CD14-positive monocyte (primary cell): ENCODE data around the gene SLC35F3. TPM values are rescaled to one million over a fixed set of nuclear protein-coding genes. Genes with fewer than 3 reads are reported as not detected.

Experiments
- DNase-seq, 3 donors: peaks; one replicate each; pipeline ENCODE4 v3.0.0-alpha.2; 2011 to 2022
- H2AFZ ChIP-seq: 2 replicates; pipeline ENCODE4 v1.6.0; 2012; ENCODE audit warnings: mild to moderate bottlenecking, low read depth, low read length, inconsistent platforms; ENCODE audit not compliant: insufficient read depth, poor library complexity, severe bottlenecking
- H3K27ac ChIP-seq, 2 donors: 1 replicate in 1 of 2; 2 replicates in 1 of 2; pipeline ENCODE4 v1.5.1; 2012 to 2013; ENCODE audit warnings: low read length in 2 of 2, control low read depth in 1 of 2, inconsistent platforms in 1 of 2, low read depth in 1 of 2, mild to moderate bottlenecking in 1 of 2
- H3K27me3 ChIP-seq, 2 donors: one replicate each; pipeline versions ENCODE4 v1.6.0 to v1.6.1; 2011 to 2013; ENCODE audit warnings: low read length in 2 of 2; ENCODE audit not compliant: control insufficient read depth in 2 of 2, insufficient read depth in 2 of 2
- H3K36me3 ChIP-seq, 2 donors: replicated peaks in 1 of 2; 1 replicate in 1 of 2; 2 replicates in 1 of 2; pipeline versions ENCODE4 v1.5.1 to v1.6.1; 2012 to 2013; ENCODE audit warnings: low read length in 2 of 2, control low read depth in 1 of 2, inconsistent platforms in 1 of 2, mild to moderate bottlenecking in 1 of 2; ENCODE audit not compliant: insufficient read depth in 2 of 2, control insufficient read depth in 1 of 2
- H3K4me1 ChIP-seq, 2 donors: 1 replicate in 1 of 2; 2 replicates in 1 of 2; pipeline versions ENCODE4 v1.5.1 to v1.6.1; 2012 to 2013; ENCODE audit warnings: low read length in 2 of 2, control low read depth in 1 of 2, inconsistent platforms in 1 of 2, mild to moderate bottlenecking in 1 of 2, moderate library complexity in 1 of 2; ENCODE audit not compliant: insufficient read depth in 2 of 2, control insufficient read depth in 1 of 2
- H3K4me2 ChIP-seq: replicated peaks from 2 replicates; pipeline ENCODE3; 2012; ENCODE audit warnings: low read length, moderate library complexity, mild to moderate bottlenecking; ENCODE audit not compliant: poor library complexity, severe bottlenecking; ENCODE audit errors: extremely low read depth
- H3K4me3 ChIP-seq, 3 experiments: fragments of 200-600 bp in 1 of 3; sonication (generic) in 1 of 3; replicated peaks in 1 of 3; 1 replicate in 2 of 3; 2 replicates in 1 of 3; pipeline ENCODE4 v1.5.1; 2011 to 2013; ENCODE audit warnings: low read length in 3 of 3, mild to moderate bottlenecking in 3 of 3, control low read depth in 2 of 3, low read depth in 2 of 3, inconsistent platforms in 1 of 3, moderate library complexity in 1 of 3
- H3K79me2 ChIP-seq: 2 replicates; pipeline ENCODE4 v1.6.0; 2012; ENCODE audit warnings: mild to moderate bottlenecking, control low read depth, inconsistent platforms, low read length, moderate library complexity; ENCODE audit not compliant: insufficient read depth
- H3K9ac ChIP-seq: 2 replicates; pipeline ENCODE4 v1.6.0; 2017; ENCODE audit warnings: low read length, mild to moderate bottlenecking; ENCODE audit not compliant: insufficient read depth, poor library complexity, severe bottlenecking
- H3K9me3 ChIP-seq, 2 donors: replicated peaks in 1 of 2; 1 replicate in 1 of 2; 2 replicates in 1 of 2; pipeline versions ENCODE4 v1.5.1 to v1.6.1; 2012 to 2013; ENCODE audit warnings: low read length in 2 of 2, control low read depth in 1 of 2; ENCODE audit not compliant: control insufficient read depth in 1 of 2, insufficient read depth in 1 of 2
- H4K20me1 ChIP-seq: 2 replicates; pipeline ENCODE4 v1.6.0; 2012; ENCODE audit warnings: mild to moderate bottlenecking, low read length, control low read depth, moderate library complexity; ENCODE audit not compliant: insufficient read depth
- H3K27ac Mint-ChIP-seq, 7 donors: one replicate each; pipeline ENCODE4 v1.8.0; 2020; ENCODE audit warnings: mild to moderate bottlenecking in 7 of 7, mixed read lengths in 7 of 7, moderate library complexity in 6 of 7, inconsistent platforms in 2 of 7
- H3K27me3 Mint-ChIP-seq, 3 donors: one replicate each; pipeline ENCODE4 v1.8.0; 2021 to 2022; ENCODE audit warnings: low read depth in 3 of 3, mild to moderate bottlenecking in 3 of 3, mixed read lengths in 3 of 3, moderate library complexity in 3 of 3, inconsistent platforms in 1 of 3
- H3K36me3 Mint-ChIP-seq, 2 donors: one replicate each; pipeline ENCODE4 v1.8.0; 2020; ENCODE audit warnings: mixed read lengths in 2 of 2, inconsistent platforms in 1 of 2, mild to moderate bottlenecking in 1 of 2
- H3K4me1 Mint-ChIP-seq: one replicate; pipeline ENCODE4 v1.8.0; 2020; ENCODE audit warnings: mild to moderate bottlenecking, mixed read lengths
- H3K4me3 Mint-ChIP-seq, 2 donors: one replicate each; pipeline ENCODE4 v1.8.0; 2020; ENCODE audit warnings: mild to moderate bottlenecking in 2 of 2, mixed read lengths in 2 of 2, moderate library complexity in 1 of 2
- H3K9me3 Mint-ChIP-seq, 7 donors: one replicate each; pipeline ENCODE4 v1.8.0; 2020 to 2022; ENCODE audit warnings: mixed read lengths in 7 of 7, mild to moderate bottlenecking in 6 of 7, moderate library complexity in 6 of 7, inconsistent platforms in 2 of 7
- WGBS: methylation state at CpG from one replicate; pipeline ENCODE4 v1.1.5; 2013; ENCODE audit warnings: missing lambda C conversion rate; ENCODE audit not compliant: insufficient coverage; 5-methylcytosine and 5-hydroxymethylcytosine counted together
- intact Hi-C, 2 donors: fragments of 100-400 bp; cut with micrococcal nuclease; formaldehyde crosslinking; loops; one replicate each; pipeline versions ENCODE4 v1.15.0 to v1.15.1; 2023
- polyA plus RNA-seq, 3 donors: library from polyadenylated mRNA; depleted of rRNA in 1 of 3; unstranded in 2 of 3; stranded (reverse) in 1 of 3; fragments of 300-500 nt in 2 of 3; fragments of >200 nt in 1 of 3; fragmentation: Illumina TruSeq in 2 of 3; gene quantifications; 1 replicate in 2 of 3; 2 replicates in 1 of 3; pipeline ENCODE4 v1.2.3, GENCODE V29; 2012 to 2021
- TF ChIP-seq, protein P1 (sequence below): fragments of 200-600 bp; IDR thresholded peaks from one replicate; pipeline ENCODE4 v1.8.0; 2022; ENCODE audit warnings: antibody characterized with exemption, mild to moderate bottlenecking

Gene SLC35F3
- polyA plus RNA-seq, 3 donors, result 0.17 to 0.78 TPM; not detected in 1

DNA sequence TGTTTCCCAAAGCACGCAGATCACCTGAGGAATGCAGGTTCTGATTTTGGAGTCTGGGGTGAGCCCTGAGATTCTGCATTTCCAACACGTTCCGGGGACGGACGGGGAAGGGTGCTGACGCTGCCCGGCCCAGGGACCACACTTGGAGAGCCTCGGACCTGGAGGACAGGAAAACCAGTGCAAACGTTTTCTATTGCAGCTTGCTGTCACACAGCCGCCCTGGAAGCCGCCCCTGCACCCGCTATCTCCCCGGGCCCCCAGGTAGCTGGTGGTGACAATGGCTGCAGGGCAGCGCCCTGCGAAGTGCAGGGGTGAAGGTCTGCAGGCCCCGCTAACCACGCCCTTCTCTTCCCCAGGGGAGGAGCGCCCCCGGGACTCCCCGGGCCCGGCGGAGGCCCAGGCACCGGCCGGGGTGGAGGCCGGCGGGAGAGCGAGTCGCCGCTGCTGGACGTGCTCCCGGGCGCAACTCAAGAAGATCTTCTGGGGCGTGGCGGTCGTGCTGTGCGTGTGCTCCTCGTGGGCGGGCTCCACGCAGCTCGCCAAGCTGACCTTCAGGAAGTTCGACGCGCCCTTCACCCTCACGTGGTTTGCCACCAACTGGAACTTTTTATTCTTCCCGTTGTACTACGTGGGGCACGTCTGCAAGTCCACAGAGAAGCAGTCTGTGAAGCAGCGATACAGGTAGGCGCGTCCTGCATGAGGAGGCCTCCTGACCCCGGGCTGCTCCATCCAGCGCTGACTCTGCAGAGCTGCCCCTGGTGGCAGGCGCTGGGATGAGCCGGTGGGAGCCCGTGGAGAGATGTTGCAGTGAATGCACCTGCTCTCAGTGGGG, 326.8 kb downstream of the SLC35F3 start:
- Histone ChIP-seq H3K4me1 (no peaks in the 10 kb centered on the region), H3K9me3 (no peaks in the 10 kb centered on the region), H3K36me3 (no peaks in the 10 kb centered on the region), H4K20me1 (no peaks in the 10 kb centered on the region), H3K27me3 (peaks cover 11 to 12% of the 10 kb centered on the region in 2 donors), H3K27ac (no peak overlapping the region), H3K4me3 (no peak overlapping the region), H3K9ac (no peak overlapping the region), H3K4me2 (peak overlapping the region; percentile 28), H3K79me2 (no peaks in the 10 kb centered on the region), H2AFZ (peak overlapping the region; percentile 11)
- Mint-ChIP-seq H3K9me3 (peaks cover 0 to 5% (median 0%) of the 10 kb centered on the region in 7 donors), H3K36me3 (peaks cover 0 to 2% of the 10 kb centered on the region in 2 donors), H3K4me1 (peaks cover 12% of the 10 kb centered on the region), H3K27ac (no peak overlapping the region), H3K4me3 (peak overlapping the region; percentile 62 to 78), H3K27me3 (peaks cover 19 to 48% (median 28%) of the 10 kb centered on the region in 3 donors)
- intact Hi-C loops, result no loop called here
- WGBS, result 79% methylated on average over 55 of the region's 55 CpGs
- TF ChIP-seq, protein P1, sequence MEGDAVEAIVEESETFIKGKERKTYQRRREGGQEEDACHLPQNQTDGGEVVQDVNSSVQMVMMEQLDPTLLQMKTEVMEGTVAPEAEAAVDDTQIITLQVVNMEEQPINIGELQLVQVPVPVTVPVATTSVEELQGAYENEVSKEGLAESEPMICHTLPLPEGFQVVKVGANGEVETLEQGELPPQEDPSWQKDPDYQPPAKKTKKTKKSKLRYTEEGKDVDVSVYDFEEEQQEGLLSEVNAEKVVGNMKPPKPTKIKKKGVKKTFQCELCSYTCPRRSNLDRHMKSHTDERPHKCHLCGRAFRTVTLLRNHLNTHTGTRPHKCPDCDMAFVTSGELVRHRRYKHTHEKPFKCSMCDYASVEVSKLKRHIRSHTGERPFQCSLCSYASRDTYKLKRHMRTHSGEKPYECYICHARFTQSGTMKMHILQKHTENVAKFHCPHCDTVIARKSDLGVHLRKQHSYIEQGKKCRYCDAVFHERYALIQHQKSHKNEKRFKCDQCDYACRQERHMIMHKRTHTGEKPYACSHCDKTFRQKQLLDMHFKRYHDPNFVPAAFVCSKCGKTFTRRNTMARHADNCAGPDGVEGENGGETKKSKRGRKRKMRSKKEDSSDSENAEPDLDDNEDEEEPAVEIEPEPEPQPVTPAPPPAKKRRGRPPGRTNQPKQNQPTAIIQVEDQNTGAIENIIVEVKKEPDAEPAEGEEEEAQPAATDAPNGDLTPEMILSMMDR, result peak; percentile 38
- no peak for DNase-seq

DNA sequence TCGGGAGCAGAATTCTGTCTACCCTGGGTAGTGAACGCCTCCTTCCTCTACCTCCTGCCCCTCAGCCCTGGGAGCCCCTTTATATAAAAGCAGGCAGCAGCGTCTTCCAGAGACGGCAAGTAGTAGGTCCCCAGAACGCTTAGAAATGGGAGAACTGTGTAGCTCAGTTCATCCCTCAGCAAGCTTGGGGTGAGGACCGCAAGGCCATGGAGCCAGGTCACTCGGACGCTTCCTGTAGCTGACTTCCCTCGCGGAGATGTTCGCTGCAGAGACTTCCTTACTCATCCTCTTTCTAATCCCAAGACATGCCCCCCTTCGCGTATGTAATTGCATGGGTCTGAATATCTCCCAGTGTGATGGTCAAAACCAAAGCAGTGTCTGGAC, 327.4 kb downstream of the SLC35F3 start:
- Histone ChIP-seq H3K27ac (no peak overlapping the region), H3K4me2 (peak overlapping the region; percentile 28), H3K4me3 (no peak overlapping the region), H3K79me2 (no peaks in the 10 kb centered on the region), H3K9me3 (no peaks in the 10 kb centered on the region), H3K27me3 (peaks cover 11 to 12% of the 10 kb centered on the region in 2 donors), H2AFZ (no peak overlapping the region), H3K9ac (no peak overlapping the region), H4K20me1 (no peaks in the 10 kb centered on the region), H3K36me3 (no peaks in the 10 kb centered on the region), H3K4me1 (no peaks in the 10 kb centered on the region)
- peaks cover 0 to 2% of the 10 kb centered on the region in 2 donors for H3K36me3 Mint-ChIP-seq
- peaks cover 0 to 5% (median 0%) of the 10 kb centered on the region in 7 donors for H3K9me3 Mint-ChIP-seq
- 97% methylated on average over 6 of the region's 13 CpGs for WGBS
- peaks cover 12% of the 10 kb centered on the region for H3K4me1 Mint-ChIP-seq
- TF ChIP-seq, protein P1, result no peak
- DNase-seq, result no peak
- H3K27ac Mint-ChIP-seq, result no peak overlapping the region
- intact Hi-C loops, result no loop called here
- H3K4me3 Mint-ChIP-seq, result peak overlapping the region; percentile 11 to 78
- H3K27me3 Mint-ChIP-seq, result peaks cover 19 to 48% (median 26%) of the 10 kb centered on the region in 3 donors
